Bronchial epithelial cell (primary cell): ENCODE measurements around the gene IFNW1. TPM values are rescaled to one million over a fixed set of nuclear protein-coding genes. Genes with fewer than 3 reads are reported as not detected.

Source experiments
- DNase-seq: peaks from one replicate; pipeline ENCODE4 v3.0.0-alpha.2; 2010; ENCODE audit warnings: low read depth
- FAIRE-seq: peaks from 2 replicates; lab custom pipeline; 2011; peaks lifted over from hg19 to GRCh38; lab: Jason Lieb, UNC
- H3K27me3 ChIP-seq: 2 replicates; pipeline ENCODE4 v1.5.1; 2011; ENCODE audit warnings: low read length; ENCODE audit not compliant: control insufficient read depth, insufficient read depth
- H3K36me3 ChIP-seq: 2 replicates; pipeline ENCODE4 v1.5.1; 2011; ENCODE audit warnings: low read length; ENCODE audit not compliant: control insufficient read depth, insufficient read depth
- H3K4me3 ChIP-seq: 2 replicates; pipeline ENCODE4 v1.5.1; 2011; ENCODE audit warnings: mild to moderate bottlenecking, low read depth, low read length, control low read depth
- CTCF ChIP-seq: IDR thresholded peaks from 2 replicates; pipeline ENCODE4 v1.5.1; 2011; ENCODE audit warnings: mild to moderate bottlenecking, moderate library complexity, low read length, control low read depth, inconsistent platforms; ENCODE audit not compliant: insufficient read depth, severe bottlenecking
- total RNA-seq: library from RNA; depleted of rRNA; stranded (reverse); fragments of >200 nt; gene quantifications from 2 replicates; pipeline ENCODE4 v1.2.1, GENCODE V29; 2014

IFNW1 gene
- total RNA-seq, 1 donor from 2014 or later, result not detected

GRCh38 chr9:21165516-21165915, 23.9 kb upstream of the IFNW1 start:
- no peak for FAIRE-seq
- Histone ChIP-seq H3K27me3 (no peaks in the 10 kb centered on the region), H3K36me3 (no peaks in the 10 kb centered on the region), H3K4me3 (no peak overlapping the region)
- TF ChIP-seq CTCF, result no peak
- DNase-seq, result no peak

- Histone ChIP-seq H3K4me3 (no peak overlapping the region), H3K27me3 (no peaks in the 10 kb centered on the region), H3K36me3 (no peaks in the 10 kb centered on the region)
- DNase-seq (peak; percentile 14), FAIRE-seq (no peak)
- TF ChIP-seq CTCF, result no peak
Observed at GRCh38 chr9:21160178-21160577, 18.5 kb upstream of the IFNW1 start.

GRCh38 chr9:21155501-21155900, 13.9 kb upstream of the IFNW1 start:
- TF ChIP-seq CTCF, result no peak
- no peaks in the 10 kb centered on the region for H3K27me3 ChIP-seq
- no peaks in the 10 kb centered on the region for H3K36me3 ChIP-seq
- FAIRE-seq, result no peak
- H3K4me3 ChIP-seq, result no peak overlapping the region
- DNase-seq, result peak; percentile 41

- Histone ChIP-seq H3K36me3 (no peaks in the 10 kb centered on the region), H3K27me3 (no peaks in the 10 kb centered on the region), H3K4me3 (no peak overlapping the region)
- peak; percentile 34 for TF ChIP-seq CTCF
- DNase-seq (peak; percentile 52), FAIRE-seq (no peak)
Observed at GRCh38 chr9:21154018-21154608, 12.5 kb upstream of the IFNW1 start.

- Histone ChIP-seq H3K36me3 (no peaks in the 10 kb centered on the region), H3K27me3 (no peaks in the 10 kb centered on the region), H3K4me3 (no peak overlapping the region)
- no peak for FAIRE-seq
- no peak for TF ChIP-seq CTCF
- peak; percentile 44 for DNase-seq
Observed at GRCh38 chr9:21153336-21154017, 11.8 kb upstream of the IFNW1 start.
